Measurements from ENCODE around the gene ZNF451.
"Not testable (repeated sequence)": the region's sequence is repeated elsewhere in the genome, so short reads cannot be mapped to it uniquely, and the experiment has no call there.

The ZNF451 gene

DNA sequence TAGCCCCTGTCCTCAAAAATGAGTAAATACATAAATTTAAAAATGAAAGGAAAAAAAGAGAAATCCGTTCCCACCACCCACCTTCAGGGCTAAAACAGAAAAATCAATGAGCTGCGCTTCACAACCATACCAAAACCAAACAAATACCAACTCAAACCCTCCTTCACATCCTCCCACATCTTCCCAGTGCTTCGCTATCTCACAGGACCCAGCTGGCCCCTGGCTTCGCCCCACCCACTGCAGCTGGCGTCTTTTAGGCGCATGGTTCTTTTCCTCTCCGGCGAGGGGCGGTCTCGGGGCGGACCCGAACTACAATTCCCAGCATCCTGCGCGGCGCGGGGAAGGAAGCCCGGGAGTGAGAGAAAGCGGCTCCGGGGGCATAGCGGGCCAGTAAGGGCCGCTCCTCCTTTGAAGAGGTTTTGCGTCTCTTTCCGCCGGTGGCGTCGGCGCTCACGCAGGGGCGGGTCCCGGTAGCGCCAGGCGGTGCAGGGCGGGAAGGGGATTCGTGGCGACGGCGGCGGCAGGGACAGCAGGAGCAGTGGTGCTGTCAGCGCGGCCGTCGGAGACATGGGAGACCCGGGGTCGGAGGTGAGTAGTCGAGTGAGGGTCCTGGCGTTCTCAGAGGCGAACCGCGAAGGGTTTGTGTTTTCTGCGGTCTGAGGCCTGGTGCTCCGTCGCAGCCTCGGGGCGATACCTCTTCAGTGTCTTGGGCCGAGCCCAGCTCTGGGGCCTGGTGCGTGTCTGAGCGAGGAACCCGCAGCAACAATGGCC lies at the start of gene ZNF451:
Gene ZNF451, plus strand, starts transcription at position 502 of the 771 bp plus-strand sequence. Its CDS starts 66 bp downstream, at position 568.
- DNase-seq, result peak; percentile 98

DNA sequence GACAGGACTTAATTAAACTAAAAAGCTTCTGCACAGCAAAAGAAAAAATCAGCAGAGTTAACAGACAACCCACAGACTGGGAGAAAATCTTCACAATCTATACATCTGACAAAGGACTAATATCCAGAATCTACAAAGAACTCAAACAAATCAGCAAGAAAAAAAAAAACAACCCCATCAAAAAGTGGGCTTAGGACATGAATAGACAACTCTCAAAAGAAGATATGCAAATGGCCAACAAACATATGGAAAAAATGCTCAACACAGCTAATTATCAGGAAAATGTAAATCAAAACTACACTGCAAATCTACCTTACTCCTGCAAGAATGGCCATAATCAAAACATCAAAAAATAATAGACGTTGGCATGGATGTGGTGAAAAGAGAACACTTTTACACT lies 45.9 kb upstream of the ZNF451 start:
- not testable (repeated sequence) for DNase-seq

DNA sequence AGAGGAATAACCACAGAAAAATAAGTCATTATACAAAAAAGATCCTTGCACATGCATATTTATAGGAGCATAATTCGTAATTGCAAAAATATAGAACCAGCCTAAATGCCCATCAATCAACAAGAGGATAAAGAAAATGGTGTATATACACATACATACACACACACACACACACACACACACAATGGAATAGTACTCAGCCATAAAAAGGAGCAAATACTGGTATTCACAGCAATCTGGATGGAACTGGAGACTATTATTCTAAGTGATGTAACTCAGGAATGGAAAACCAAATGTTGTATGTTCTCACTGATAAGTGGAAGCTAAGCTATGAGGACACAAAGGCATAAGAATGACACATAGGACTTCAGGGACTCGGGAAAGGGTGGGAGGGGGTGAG lies 45.4 kb upstream of the ZNF451 start:
- DNase-seq, result no peak

DNA sequence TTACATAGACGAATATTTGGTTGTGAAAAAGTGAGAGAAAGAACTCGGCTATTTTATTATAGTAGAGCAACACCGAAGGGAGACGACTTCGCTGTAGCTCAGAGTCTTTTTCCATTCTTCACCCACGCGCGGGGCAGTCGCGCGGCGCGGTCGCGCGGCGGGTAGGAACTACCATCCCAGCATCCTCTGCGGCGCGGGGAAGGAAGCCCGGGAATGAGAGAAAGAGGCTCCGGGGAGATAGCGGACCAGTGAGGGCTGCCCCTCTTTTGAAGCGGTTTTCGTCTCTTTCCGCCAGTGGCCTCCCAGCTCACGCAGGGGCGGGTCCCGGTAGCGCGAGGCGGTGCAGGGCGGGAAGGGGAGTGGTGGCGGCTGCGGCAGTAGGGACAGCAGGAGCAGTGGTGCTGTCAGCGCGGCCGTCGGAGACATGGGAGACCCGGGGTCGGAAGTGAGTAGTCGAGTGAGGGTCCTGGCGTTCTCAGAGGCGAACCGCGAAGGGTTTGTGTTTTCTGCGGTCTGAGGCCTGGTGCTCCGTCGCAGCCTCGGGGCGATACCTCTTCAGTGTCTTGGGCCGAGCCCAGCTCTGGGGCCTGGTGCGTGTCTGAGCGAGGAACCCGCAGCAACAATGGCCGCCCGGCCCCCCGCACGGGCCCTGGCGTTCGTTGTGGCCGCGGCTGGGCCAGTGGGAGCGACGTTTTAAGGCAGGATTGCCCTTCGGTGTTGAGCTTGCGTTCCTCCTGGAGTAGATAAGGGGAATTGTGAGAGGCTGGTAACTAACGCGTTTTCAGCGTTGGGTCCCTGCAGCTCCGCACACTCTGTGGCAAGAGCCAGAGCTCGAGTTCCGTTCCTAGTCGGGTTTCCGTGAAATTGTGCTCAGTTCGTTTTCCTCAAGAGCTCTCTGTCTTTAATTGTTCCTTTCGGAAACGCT lies 43.4 kb upstream of the ZNF451 start, which contains the start of gene KIAA1586:
Gene KIAA1586, plus strand, starts transcription at position 362 of the 925 bp plus-strand sequence. Its CDS starts 63 bp downstream, at position 425.
- peak; percentile 95 for DNase-seq

DNA sequence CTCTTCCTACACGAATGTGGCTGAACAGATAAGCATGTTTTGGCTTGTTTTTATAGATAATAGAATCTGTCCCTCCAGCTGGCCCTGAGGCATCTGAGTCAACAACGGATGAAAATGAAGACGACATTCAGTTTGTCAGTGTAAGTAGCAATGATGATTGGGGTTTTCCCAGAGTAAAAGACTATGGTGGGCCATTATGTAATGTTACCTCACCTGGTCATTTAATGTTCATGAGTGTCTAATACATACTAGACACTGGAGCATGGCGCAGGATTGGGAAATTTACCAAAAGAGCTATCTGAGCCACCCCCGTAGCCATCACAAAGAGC lies 42.8 kb upstream of the ZNF451 start:
- not testable (repeated sequence) for DNase-seq

- DNase-seq, result not testable (repeated sequence)
Observed at GRCh38 chr6:57047859-57048258, 42.1 kb upstream of the ZNF451 start.

DNA sequence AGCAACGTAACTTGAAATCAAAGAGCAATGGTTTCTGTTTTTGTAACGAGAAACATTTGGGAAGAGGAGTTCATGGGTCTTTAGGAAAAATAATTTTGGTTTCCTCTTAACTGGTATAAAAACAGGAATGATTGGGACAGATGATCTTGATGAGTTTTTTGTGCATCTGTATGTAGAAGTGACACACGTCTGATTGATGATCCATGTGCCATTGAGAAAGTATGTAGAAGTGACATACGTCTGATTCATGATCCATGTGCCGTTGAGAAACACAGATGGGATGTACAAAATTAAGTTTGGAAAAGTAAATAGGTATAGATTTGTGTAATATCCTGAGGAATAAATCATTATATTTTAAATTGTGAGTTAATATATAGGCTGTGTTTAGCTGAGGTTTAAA lies 41.4 kb upstream of the ZNF451 start:
- DNase-seq, result no peak

GRCh38 chr6:57063847-57064246 lies 26.1 kb upstream of the ZNF451 start:
- no peak for DNase-seq

- no peak for DNase-seq
Observed at GRCh38 chr6:57064809-57065208, 25.2 kb upstream of the ZNF451 start.

GRCh38 chr6:57068061-57068460 lies 21.9 kb upstream of the ZNF451 start:
- no peak for DNase-seq

DNA sequence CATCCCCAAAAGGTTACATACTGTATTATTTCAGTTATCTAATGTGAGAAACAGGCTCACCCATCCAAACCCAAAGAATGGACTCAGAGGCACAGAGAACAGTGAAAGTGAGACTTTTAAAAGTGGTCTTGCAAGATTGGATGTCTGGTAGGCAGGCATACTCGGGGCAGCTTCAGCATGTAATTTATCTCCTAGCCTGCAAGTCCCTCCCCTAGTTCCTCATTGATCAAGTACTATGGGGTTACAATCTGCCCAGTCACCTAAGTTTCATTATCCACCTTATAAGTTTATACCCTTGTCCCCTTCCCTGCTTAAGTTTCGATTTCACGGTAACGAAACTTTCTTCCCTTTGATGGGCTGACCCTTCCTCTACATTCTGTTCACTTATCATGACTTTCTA lies 20.8 kb upstream of the ZNF451 start:
- no peak for DNase-seq

- DNase-seq, result no peak
Observed at GRCh38 chr6:57069920-57070331, 20.1 kb upstream of the ZNF451 start.

- DNase-seq, result no peak
Observed at GRCh38 chr6:57072108-57072507, 17.9 kb upstream of the ZNF451 start.

DNA sequence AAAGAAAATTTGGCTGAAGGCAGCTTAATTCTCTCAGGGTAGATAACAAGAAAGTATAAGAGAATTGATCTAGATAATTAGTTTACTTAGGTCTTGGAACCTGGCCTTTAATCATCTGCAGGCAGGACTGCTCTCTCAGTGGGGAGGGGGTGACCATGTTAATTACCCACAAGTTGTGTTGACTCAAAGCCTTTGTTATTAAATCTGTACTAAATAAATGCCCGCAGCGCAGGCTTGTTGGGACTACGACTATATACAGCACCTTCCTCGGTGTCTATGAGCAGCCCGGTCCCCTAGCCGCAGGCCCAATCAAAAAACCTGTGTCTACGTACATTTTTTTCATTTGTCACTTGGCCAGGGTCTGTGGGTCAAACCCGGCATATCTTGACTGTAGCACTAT lies 15.6 kb upstream of the ZNF451 start:
- DNase-seq, result no peak

GRCh38 chr6:57075092-57075491 lies 14.9 kb upstream of the ZNF451 start:
- no peak for DNase-seq

- DNase-seq, result no peak
Observed at GRCh38 chr6:57078531-57079207, 11.3 kb upstream of the ZNF451 start.

DNA sequence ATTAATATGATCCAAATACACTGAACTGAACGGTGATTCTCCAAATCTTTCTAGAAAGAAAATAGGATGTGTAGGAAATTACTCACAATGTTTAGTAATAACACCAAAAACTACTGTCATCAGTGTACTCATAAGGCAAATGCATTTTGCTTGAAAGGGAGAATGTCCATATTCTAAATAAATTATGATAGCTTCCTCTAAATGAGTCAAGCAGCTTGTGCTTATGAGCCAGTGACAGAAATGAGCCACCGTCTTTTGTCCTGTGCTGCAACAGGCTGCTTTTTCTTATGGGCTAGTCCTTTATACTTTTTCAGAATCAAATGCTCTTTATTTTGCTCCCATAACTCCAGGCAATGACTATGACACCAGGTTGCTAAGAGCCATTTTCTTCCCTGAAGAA lies 4.5 kb upstream of the ZNF451 start:
- no peak for DNase-seq

DNA sequence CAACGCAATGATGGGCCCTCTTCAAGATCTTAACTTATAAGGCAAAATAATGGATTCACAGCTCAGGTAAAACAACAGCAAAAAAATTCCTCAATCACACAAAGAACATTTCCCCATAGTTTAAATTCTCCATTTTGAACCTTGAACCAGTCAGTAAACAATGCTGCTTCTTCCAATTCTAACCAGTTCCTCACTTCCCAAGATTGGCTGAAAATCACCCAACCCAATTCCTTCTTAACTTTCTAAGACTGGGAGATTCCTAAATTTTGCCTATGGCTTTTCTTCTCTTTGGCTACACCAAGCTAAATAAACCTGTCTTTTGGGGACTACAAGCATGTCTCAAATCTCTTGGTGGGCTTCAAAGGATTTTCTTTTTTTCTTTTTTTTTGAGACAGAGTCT lies 3.1 kb upstream of the ZNF451 start:
- no peak for DNase-seq

GRCh38 chr6:57087916-57088315 lies 2.1 kb upstream of the ZNF451 start:
- DNase-seq, result no peak

GRCh38 chr6:57089265-57089664 lies 723 bp upstream of the ZNF451 start:
- DNase-seq, result no peak

DNA sequence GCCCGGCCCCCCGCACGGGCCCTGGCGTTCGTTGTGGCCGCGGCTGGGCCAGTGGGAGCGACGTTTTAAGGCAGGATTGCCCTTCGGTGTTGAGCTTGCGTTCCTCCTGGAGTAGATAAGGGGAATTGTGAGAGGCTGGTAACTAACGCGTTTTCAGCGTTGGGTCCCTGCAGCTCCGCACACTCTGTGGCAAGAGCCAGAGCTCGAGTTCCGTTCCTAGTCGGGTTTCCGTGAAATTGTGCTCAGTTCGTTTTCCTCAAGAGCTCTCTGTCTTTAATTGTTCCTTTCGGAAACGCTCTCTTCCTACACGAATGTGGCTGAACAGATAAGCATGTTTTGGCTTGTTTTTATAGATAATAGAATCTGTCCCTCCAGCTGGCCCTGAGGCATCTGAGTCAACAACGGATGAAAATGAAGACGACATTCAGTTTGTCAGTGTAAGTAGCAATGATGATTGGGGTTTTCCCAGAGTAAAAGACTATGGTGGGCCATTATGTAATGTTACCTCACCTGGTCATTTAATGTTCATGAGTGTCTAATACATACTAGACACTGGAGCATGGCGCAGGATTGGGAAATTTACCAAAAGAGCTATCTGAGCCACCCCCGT lies 575 bp downstream of the ZNF451 start:
- DNase-seq, result not testable (repeated sequence)

DNA sequence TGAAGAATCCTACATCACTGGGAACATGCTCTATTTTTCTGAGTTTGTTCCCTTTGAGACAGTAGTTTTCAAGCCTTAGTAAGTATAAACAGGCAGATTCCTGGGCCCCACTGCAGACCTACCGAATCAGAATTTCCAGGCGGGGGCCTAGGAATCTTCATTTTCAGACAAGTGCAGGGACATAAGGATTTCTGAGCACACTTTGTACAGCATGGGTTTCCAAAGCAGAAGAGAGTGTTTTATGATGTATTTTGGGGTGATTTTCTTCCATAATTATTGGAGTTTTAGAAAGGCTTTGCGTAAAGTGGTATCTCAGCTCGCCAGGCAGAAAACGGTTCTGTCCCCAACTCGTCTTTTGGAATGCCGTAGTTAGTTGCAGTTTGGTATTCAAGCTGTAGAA lies 1.4 kb downstream of the ZNF451 start:
- not testable (repeated sequence) for DNase-seq

GRCh38 chr6:57094689-57095088 lies 4.7 kb downstream of the ZNF451 start:
- DNase-seq, result no peak
